ENCODE data around the gene TNIK.
"Not testable (repeated sequence)": the region's sequence is repeated elsewhere in the genome, so short reads cannot be mapped to it uniquely, and the experiment has no call there.

The TNIK gene

GRCh38 chr3:171451915-171452314, 8.3 kb downstream of the TNIK start:
- Histone ChIP-seq H3K36me3 (ENCODE audit: control insufficient read depth, low read length) (no peaks in the 10 kb centered on the region), H4K20me1 (ENCODE audit: control insufficient read depth, insufficient read depth, low read depth, low read length) (no peaks in the 10 kb centered on the region), H3K27ac (ENCODE audit: low read depth, low read length) (no peak overlapping the region), H3K27me3 (ENCODE audit: control insufficient read depth, low read length) (peaks cover 12% of the 10 kb centered on the region), H3K9me3 (ENCODE audit: control insufficient read depth, insufficient read depth, low read length) (no peaks in the 10 kb centered on the region), H3F3A (ENCODE audit: control insufficient read depth, insufficient read depth) (no peaks in the 10 kb centered on the region), H3K4me3 (ENCODE audit: low read length) (no peak overlapping the region), H3K4me2 (ENCODE audit: low read length) (no peak overlapping the region), H3K79me2 (ENCODE audit: control insufficient read depth, low read length) (no peaks in the 10 kb centered on the region), H3K9me2 (replicated peaks; ENCODE audit: control insufficient read depth, low read length) (no peaks in the 10 kb centered on the region), H3K4me1 (ENCODE audit: control insufficient read depth, low read length) (no peaks in the 10 kb centered on the region)
- TF ChIP-seq EZH2phosphoT487 (IDR thresholded peaks at IDR 0.05; ENCODE audit: borderline replicate concordance, low read length) (no peak), CTCF (IDR thresholded peaks at IDR 0.05; ENCODE audit: low read depth, low read length, poor library complexity, severe bottlenecking) (no peak)

- H3F3A ChIP-seq (ENCODE audit: control insufficient read depth, insufficient read depth); H3K9me2 ChIP-seq (replicated peaks; ENCODE audit: control insufficient read depth, low read length); H3K36me3 ChIP-seq (ENCODE audit: control insufficient read depth, low read length); H3K79me2 ChIP-seq (ENCODE audit: control insufficient read depth, low read length); H3K27me3 ChIP-seq (ENCODE audit: control insufficient read depth, low read length); H3K4me1 ChIP-seq (ENCODE audit: control insufficient read depth, low read length); H3K4me3 ChIP-seq (ENCODE audit: low read length); H4K20me1 ChIP-seq (ENCODE audit: control insufficient read depth, insufficient read depth, low read depth, low read length); H3K27ac ChIP-seq (ENCODE audit: low read depth, low read length); H3K4me2 ChIP-seq (ENCODE audit: low read length); H3K9me3 ChIP-seq (ENCODE audit: control insufficient read depth, insufficient read depth, low read length): not testable (repeated sequence)
Measured at GRCh38 chr3:171447579-171447891, 12.7 kb downstream of the TNIK start.

GRCh38 chr3:171446801-171447578, 13.2 kb downstream of the TNIK start:
- Histone ChIP-seq H3K9me2 (replicated peaks; ENCODE audit: control insufficient read depth, low read length) (no peaks in the 10 kb centered on the region), H3K4me1 (ENCODE audit: control insufficient read depth, low read length) (no peaks in the 10 kb centered on the region), H3K27me3 (ENCODE audit: control insufficient read depth, low read length) (no peaks in the 10 kb centered on the region), H3K27ac (ENCODE audit: low read depth, low read length) (no peak overlapping the region), H3K79me2 (ENCODE audit: control insufficient read depth, low read length) (no peaks in the 10 kb centered on the region), H3K4me2 (ENCODE audit: low read length) (no peak overlapping the region), H4K20me1 (ENCODE audit: control insufficient read depth, insufficient read depth, low read depth, low read length) (no peaks in the 10 kb centered on the region), H3K4me3 (ENCODE audit: low read length) (no peak overlapping the region), H3F3A (ENCODE audit: control insufficient read depth, insufficient read depth) (no peaks in the 10 kb centered on the region), H3K9me3 (ENCODE audit: control insufficient read depth, insufficient read depth, low read length) (no peaks in the 10 kb centered on the region), H3K36me3 (ENCODE audit: control insufficient read depth, low read length) (no peaks in the 10 kb centered on the region)
- TF ChIP-seq CTCF (IDR thresholded peaks at IDR 0.05; ENCODE audit: low read depth, low read length, poor library complexity, severe bottlenecking) (no peak), EZH2phosphoT487 (IDR thresholded peaks at IDR 0.05; ENCODE audit: borderline replicate concordance, low read length) (no peak)

GRCh38 chr3:171446301-171446700, 13.9 kb downstream of the TNIK start:
- H3K27ac ChIP-seq (ENCODE audit: low read depth, low read length) = no peak overlapping the region
- H3K9me2 ChIP-seq (replicated peaks; ENCODE audit: control insufficient read depth, low read length) = no peaks in the 10 kb centered on the region
- no peaks in the 10 kb centered on the region for H3K27me3 ChIP-seq (ENCODE audit: control insufficient read depth, low read length)
- no peaks in the 10 kb centered on the region for H3F3A ChIP-seq (ENCODE audit: control insufficient read depth, insufficient read depth)
- H3K4me2 ChIP-seq (ENCODE audit: low read length) = no peak overlapping the region
- H3K79me2 ChIP-seq (ENCODE audit: control insufficient read depth, low read length) = no peaks in the 10 kb centered on the region
- no peaks in the 10 kb centered on the region for H4K20me1 ChIP-seq (ENCODE audit: control insufficient read depth, insufficient read depth, low read depth, low read length)
- no peaks in the 10 kb centered on the region for H3K4me1 ChIP-seq (ENCODE audit: control insufficient read depth, low read length)
- no peaks in the 10 kb centered on the region for H3K9me3 ChIP-seq (ENCODE audit: control insufficient read depth, insufficient read depth, low read length)
- H3K36me3 ChIP-seq (ENCODE audit: control insufficient read depth, low read length) = no peaks in the 10 kb centered on the region
- H3K4me3 ChIP-seq (ENCODE audit: low read length) = no peak overlapping the region
- no peak for TF ChIP-seq CTCF (IDR thresholded peaks at IDR 0.05; ENCODE audit: low read depth, low read length, poor library complexity, severe bottlenecking)
- TF ChIP-seq EZH2phosphoT487 (IDR thresholded peaks at IDR 0.05; ENCODE audit: borderline replicate concordance, low read length) = no peak

Data from DOHH2 (cell line).